ENCODE results near the gene KDM6A. TPM values are rescaled to one million over a fixed set of nuclear protein-coding genes. Genes with fewer than 3 reads are reported as not detected.

Gene KDM6A
- total and polyA plus RNA-seq, 9 of the 15 experiments (the other 6 are each of a cell fraction or from before 2014, with no cell fraction given) = 8.4 to 34.3 (median 22.9) TPM

DNA sequence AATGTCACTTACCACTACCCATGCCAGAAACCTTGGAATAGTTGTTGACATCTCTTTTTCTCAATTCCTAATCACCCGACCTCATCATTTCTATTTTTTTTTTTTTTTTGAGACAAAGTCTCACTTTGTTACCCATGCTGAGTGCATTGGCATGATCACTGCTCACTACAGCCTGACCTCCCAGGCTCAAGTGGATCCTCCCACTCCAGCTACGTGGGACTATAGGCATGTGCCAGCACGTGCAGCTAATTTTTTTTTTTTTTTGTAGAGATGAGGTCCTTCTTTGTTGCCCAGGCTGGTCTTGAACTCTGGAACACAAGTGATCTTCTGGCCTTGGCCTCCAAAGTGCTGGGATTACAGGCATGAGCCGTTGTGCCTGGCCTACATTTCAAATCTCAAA lies 12.0 kb downstream of the KDM6A start (continued):
- TF ChIP-seq, protein P1, sequence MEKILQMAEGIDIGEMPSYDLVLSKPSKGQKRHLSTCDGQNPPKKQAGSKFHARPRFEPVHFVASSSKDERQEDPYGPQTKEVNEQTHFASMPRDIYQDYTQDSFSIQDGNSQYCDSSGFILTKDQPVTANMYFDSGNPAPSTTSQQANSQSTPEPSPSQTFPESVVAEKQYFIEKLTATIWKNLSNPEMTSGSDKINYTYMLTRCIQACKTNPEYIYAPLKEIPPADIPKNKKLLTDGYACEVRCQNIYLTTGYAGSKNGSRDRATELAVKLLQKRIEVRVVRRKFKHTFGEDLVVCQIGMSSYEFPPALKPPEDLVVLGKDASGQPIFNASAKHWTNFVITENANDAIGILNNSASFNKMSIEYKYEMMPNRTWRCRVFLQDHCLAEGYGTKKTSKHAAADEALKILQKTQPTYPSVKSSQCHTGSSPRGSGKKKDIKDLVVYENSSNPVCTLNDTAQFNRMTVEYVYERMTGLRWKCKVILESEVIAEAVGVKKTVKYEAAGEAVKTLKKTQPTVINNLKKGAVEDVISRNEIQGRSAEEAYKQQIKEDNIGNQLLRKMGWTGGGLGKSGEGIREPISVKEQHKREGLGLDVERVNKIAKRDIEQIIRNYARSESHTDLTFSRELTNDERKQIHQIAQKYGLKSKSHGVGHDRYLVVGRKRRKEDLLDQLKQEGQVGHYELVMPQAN (IDR thresholded peaks at IDR 0.05; ENCODE audit: borderline replicate concordance) = no peak
- TF ChIP-seq, protein P2, sequence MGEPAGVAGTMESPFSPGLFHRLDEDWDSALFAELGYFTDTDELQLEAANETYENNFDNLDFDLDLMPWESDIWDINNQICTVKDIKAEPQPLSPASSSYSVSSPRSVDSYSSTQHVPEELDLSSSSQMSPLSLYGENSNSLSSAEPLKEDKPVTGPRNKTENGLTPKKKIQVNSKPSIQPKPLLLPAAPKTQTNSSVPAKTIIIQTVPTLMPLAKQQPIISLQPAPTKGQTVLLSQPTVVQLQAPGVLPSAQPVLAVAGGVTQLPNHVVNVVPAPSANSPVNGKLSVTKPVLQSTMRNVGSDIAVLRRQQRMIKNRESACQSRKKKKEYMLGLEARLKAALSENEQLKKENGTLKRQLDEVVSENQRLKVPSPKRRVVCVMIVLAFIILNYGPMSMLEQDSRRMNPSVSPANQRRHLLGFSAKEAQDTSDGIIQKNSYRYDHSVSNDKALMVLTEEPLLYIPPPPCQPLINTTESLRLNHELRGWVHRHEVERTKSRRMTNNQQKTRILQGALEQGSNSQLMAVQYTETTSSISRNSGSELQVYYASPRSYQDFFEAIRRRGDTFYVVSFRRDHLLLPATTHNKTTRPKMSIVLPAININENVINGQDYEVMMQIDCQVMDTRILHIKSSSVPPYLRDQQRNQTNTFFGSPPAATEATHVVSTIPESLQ (CRISPR knock-in tag; IDR thresholded peaks at IDR 0.05) = no peak
- TF ChIP-seq MIER1 (IDR thresholded peaks at IDR 0.05; ENCODE audit: low read depth) (no peak), HOXB6 (CRISPR knock-in tag; IDR thresholded peaks at IDR 0.05; ENCODE audit: borderline replicate concordance) (no peak)
- TF ChIP-seq, protein P3, sequence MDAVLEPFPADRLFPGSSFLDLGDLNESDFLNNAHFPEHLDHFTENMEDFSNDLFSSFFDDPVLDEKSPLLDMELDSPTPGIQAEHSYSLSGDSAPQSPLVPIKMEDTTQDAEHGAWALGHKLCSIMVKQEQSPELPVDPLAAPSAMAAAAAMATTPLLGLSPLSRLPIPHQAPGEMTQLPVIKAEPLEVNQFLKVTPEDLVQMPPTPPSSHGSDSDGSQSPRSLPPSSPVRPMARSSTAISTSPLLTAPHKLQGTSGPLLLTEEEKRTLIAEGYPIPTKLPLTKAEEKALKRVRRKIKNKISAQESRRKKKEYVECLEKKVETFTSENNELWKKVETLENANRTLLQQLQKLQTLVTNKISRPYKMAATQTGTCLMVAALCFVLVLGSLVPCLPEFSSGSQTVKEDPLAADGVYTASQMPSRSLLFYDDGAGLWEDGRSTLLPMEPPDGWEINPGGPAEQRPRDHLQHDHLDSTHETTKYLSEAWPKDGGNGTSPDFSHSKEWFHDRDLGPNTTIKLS (IDR thresholded peaks at IDR 0.05; ENCODE audit: borderline replicate concordance, low read depth) = no peak
